ENCODE measurements around the gene FOXD2.

- TF ChIP-seq, protein P1, sequence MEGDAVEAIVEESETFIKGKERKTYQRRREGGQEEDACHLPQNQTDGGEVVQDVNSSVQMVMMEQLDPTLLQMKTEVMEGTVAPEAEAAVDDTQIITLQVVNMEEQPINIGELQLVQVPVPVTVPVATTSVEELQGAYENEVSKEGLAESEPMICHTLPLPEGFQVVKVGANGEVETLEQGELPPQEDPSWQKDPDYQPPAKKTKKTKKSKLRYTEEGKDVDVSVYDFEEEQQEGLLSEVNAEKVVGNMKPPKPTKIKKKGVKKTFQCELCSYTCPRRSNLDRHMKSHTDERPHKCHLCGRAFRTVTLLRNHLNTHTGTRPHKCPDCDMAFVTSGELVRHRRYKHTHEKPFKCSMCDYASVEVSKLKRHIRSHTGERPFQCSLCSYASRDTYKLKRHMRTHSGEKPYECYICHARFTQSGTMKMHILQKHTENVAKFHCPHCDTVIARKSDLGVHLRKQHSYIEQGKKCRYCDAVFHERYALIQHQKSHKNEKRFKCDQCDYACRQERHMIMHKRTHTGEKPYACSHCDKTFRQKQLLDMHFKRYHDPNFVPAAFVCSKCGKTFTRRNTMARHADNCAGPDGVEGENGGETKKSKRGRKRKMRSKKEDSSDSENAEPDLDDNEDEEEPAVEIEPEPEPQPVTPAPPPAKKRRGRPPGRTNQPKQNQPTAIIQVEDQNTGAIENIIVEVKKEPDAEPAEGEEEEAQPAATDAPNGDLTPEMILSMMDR (conservative IDR thresholded peaks at IDR 0.05; ENCODE audit: low read depth, low read length) = no peak
- TF ChIP-seq EZH2 (IDR thresholded peaks at IDR 0.05; ENCODE audit: borderline replicate concordance, low read depth, low read length, poor library complexity, severe bottlenecking) = no peak
Observed at GRCh38 chr1:47407481-47407880, 30.4 kb upstream of the FOXD2 start.
